NCI-H1694 (cell line): ENCODE results near the gene STAT4.

Experiments used
- DNase-seq: peaks from one replicate; lab custom pipeline; 2025; lab: John Stamatoyannopoulos, UW

Gene STAT4

GRCh38 chr2:191150600-191151330 is at the start of gene STAT4:
Gene STAT4, minus strand, starts transcription at chr2:191150994. Its CDS starts 2,791 bp downstream, at chr2:191148203.
- DNase-seq, result no peak

- no peak for DNase-seq
Observed at GRCh38 chr2:191199929-191200512, 49.2 kb upstream of the STAT4 start.

- no peak for DNase-seq
Observed at GRCh38 chr2:191198271-191198670, 47.5 kb upstream of the STAT4 start.

GRCh38 chr2:191197096-191197495 is 46.3 kb upstream of the STAT4 start:
- DNase-seq, result no peak

- no peak for DNase-seq
Observed at GRCh38 chr2:191195021-191195420, 44.2 kb upstream of the STAT4 start.

- DNase-seq, result no peak
Observed at GRCh38 chr2:191190861-191191552, 40.2 kb upstream of the STAT4 start.

- DNase-seq, result no peak
Observed at GRCh38 chr2:191190435-191190834, 39.6 kb upstream of the STAT4 start.

GRCh38 chr2:191189112-191189635 is 38.4 kb upstream of the STAT4 start:
- no peak for DNase-seq

- no peak for DNase-seq
Observed at GRCh38 chr2:191188550-191189093, 37.8 kb upstream of the STAT4 start.

- DNase-seq, result no peak
Observed at GRCh38 chr2:191187105-191187829, 36.5 kb upstream of the STAT4 start.

- DNase-seq, result no peak
Observed at GRCh38 chr2:191184457-191184856, 33.7 kb upstream of the STAT4 start.

- DNase-seq, result no peak
Observed at GRCh38 chr2:191183516-191183915, 32.7 kb upstream of the STAT4 start.

GRCh38 chr2:191183081-191183480 is 32.3 kb upstream of the STAT4 start:
- DNase-seq, result no peak

GRCh38 chr2:191180713-191181112 is 29.9 kb upstream of the STAT4 start:
- DNase-seq, result no peak

- no peak for DNase-seq
Observed at GRCh38 chr2:191180276-191180675, 29.5 kb upstream of the STAT4 start.

- no peak for DNase-seq
Observed at GRCh38 chr2:191178806-191179514, 28.2 kb upstream of the STAT4 start.

- no peak for DNase-seq
Observed at GRCh38 chr2:191177751-191178736, 27.2 kb upstream of the STAT4 start.

- no peak for DNase-seq
Observed at GRCh38 chr2:191176801-191177438, 26.1 kb upstream of the STAT4 start.

GRCh38 chr2:191176305-191176704 is 25.5 kb upstream of the STAT4 start:
- DNase-seq, result no peak

GRCh38 chr2:191174442-191174841 is 23.6 kb upstream of the STAT4 start:
- DNase-seq, result no peak
